WTC11 (cell line): Measurements from ENCODE around the gene CNST. TPM values are rescaled to one million over a fixed set of nuclear protein-coding genes. Genes with fewer than 3 reads are reported as not detected.

Source experiments
- ATAC-seq: fragments of 200-7000 bp; cut with Tn5 transposase; 2 replicates; pipeline ENCODE4 v1.10.0; 2021; ENCODE audit warnings: mild to moderate bottlenecking, moderate library complexity
- CTCF ChIA-PET: fragments of 300-600 bp; sonication (Branson Sonifier 250); formaldehyde crosslinking; loops from one replicate; lab custom pipeline; 2021; ENCODE audit warnings: antibody characterized with exemption; lab: Charles Lee
- POLR2A ChIA-PET: fragments of 350-600 bp; sonication (Branson Sonifier 250); formaldehyde crosslinking; loops from one replicate; lab custom pipeline; 2021; ENCODE audit warnings: antibody characterized with exemption; lab: Charles Lee
- DNase-seq: peaks from one replicate; pipeline ENCODE4 v3.0.0; 2021; ENCODE audit warnings: low spot score
- H3K27ac Mint-ChIP-seq: 2 replicates; pipeline ENCODE4 v1.8.0; 2021; ENCODE audit warnings: mixed read lengths
- H3K27me3 Mint-ChIP-seq: 2 replicates; pipeline ENCODE4 v1.8.0; 2021; ENCODE audit warnings: low read depth, mild to moderate bottlenecking, moderate library complexity, mixed read lengths
- H3K36me3 Mint-ChIP-seq: 2 replicates; pipeline ENCODE4 v1.8.0; 2021; ENCODE audit warnings: mixed read lengths
- H3K4me1 Mint-ChIP-seq: 2 replicates; pipeline ENCODE4 v1.8.0; 2022; ENCODE audit warnings: mixed read lengths
- H3K4me3 Mint-ChIP-seq: 2 replicates; pipeline ENCODE4 v1.8.0; 2021; ENCODE audit warnings: mild to moderate bottlenecking, moderate library complexity, mixed read lengths
- H3K9me3 Mint-ChIP-seq: 2 replicates; pipeline ENCODE4 v1.8.0; 2021; ENCODE audit warnings: mixed read lengths
- AFF4 ChIP-seq: sonication (generic); formaldehyde crosslinking; IDR thresholded peaks from 2 replicates; pipeline ENCODE4 v1.8.1; 2023; ENCODE audit warnings: mild to moderate bottlenecking, missing genetic modification reagents, borderline replicate concordance
- ATF6 ChIP-seq: sonication (generic); formaldehyde crosslinking; IDR thresholded peaks from 2 replicates; pipeline ENCODE4 v1.8.1; 2023; ENCODE audit warnings: mild to moderate bottlenecking, missing genetic modification reagents
- FOXP1 ChIP-seq: sonication (generic); formaldehyde crosslinking; IDR thresholded peaks from 2 replicates; pipeline ENCODE4 v1.8.0; 2022; ENCODE audit warnings: missing genetic modification reagents, mild to moderate bottlenecking, moderate library complexity, borderline replicate concordance
- HMGA2 ChIP-seq: fragments of 250-450 bp; sonication (Bioruptor Pico); IDR thresholded peaks from 2 replicates; pipeline ENCODE4 v1.4.0; 2021; ENCODE audit warnings: mild to moderate bottlenecking, moderate library complexity
- JUN ChIP-seq: sonication (generic); formaldehyde crosslinking; IDR thresholded peaks from 2 replicates; pipeline ENCODE4 v1.8.0; 2023; ENCODE audit warnings: mild to moderate bottlenecking, missing genetic modification reagents
- NR1H2 ChIP-seq: sonication (generic); formaldehyde crosslinking; IDR thresholded peaks from 2 replicates; pipeline ENCODE4 v1.9.0; 2021; ENCODE audit warnings: mild to moderate bottlenecking, moderate library complexity, missing genetic modification reagents
- NR2C2 ChIP-seq: sonication (generic); formaldehyde crosslinking; IDR thresholded peaks from 2 replicates; pipeline ENCODE4 v1.8.0; 2022; ENCODE audit warnings: mild to moderate bottlenecking, missing genetic modification reagents
- NR3C1 ChIP-seq: sonication (generic); formaldehyde crosslinking; conservative IDR thresholded peaks from 2 replicates; pipeline ENCODE4 v1.8.1; 2023; ENCODE audit warnings: low read depth, mild to moderate bottlenecking, missing genetic modification reagents
- PRRX2 ChIP-seq: fragments of 250-450 bp; sonication (Bioruptor Pico); IDR thresholded peaks from 2 replicates; pipeline ENCODE4 v1.8.0; 2021; ENCODE audit warnings: mild to moderate bottlenecking
- ZNF416 ChIP-seq: fragments of 250-450 bp; sonication (Bioruptor Pico); IDR thresholded peaks from 2 replicates; pipeline ENCODE4 v1.9.0; 2021; ENCODE audit warnings: mild to moderate bottlenecking, inconsistent platforms
- total RNA-seq: library from RNA; stranded (reverse); gene quantifications from 3 replicates; pipeline ENCODE4 v1.2.3, GENCODE V29; 2021
- TF ChIP-seq, protein P1 (sequence below): fragments of 250-450 bp; sonication (Bioruptor Pico); IDR thresholded peaks from 2 replicates; pipeline ENCODE4 v1.8.0; 2021; ENCODE audit warnings: mild to moderate bottlenecking
- TF ChIP-seq, protein P2 (sequence below): fragments of 250-450 bp; sonication (Bioruptor Pico); IDR thresholded peaks from 2 replicates; pipeline ENCODE4 v2.1.2; 2022; ENCODE audit warnings: mild to moderate bottlenecking, moderate library complexity
- TF ChIP-seq, protein P3 (sequence below): sonication (generic); formaldehyde crosslinking; IDR thresholded peaks from 2 replicates; pipeline ENCODE4 v1.8.1; 2022; ENCODE audit warnings: mild to moderate bottlenecking, moderate library complexity, missing genetic modification reagents

CNST gene
- total RNA-seq, 1 experiment from 2014 or later: 18.4 TPM

GRCh38 chr1:246518456-246519205 lies 47.6 kb upstream of the CNST start:
- TF ChIP-seq, protein P1, sequence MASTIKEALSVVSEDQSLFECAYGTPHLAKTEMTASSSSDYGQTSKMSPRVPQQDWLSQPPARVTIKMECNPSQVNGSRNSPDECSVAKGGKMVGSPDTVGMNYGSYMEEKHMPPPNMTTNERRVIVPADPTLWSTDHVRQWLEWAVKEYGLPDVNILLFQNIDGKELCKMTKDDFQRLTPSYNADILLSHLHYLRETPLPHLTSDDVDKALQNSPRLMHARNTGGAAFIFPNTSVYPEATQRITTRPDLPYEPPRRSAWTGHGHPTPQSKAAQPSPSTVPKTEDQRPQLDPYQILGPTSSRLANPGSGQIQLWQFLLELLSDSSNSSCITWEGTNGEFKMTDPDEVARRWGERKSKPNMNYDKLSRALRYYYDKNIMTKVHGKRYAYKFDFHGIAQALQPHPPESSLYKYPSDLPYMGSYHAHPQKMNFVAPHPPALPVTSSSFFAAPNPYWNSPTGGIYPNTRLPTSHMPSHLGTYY (CRISPR knock-in tag): no peak
- no peak for TF ChIP-seq PRRX2 (CRISPR knock-in tag)
- TF ChIP-seq HMGA2 (CRISPR knock-in tag): no peak
- TF ChIP-seq ATF6 (CRISPR knock-in tag): no peak
- no peak for TF ChIP-seq NR1H2
- TF ChIP-seq, protein P2, sequence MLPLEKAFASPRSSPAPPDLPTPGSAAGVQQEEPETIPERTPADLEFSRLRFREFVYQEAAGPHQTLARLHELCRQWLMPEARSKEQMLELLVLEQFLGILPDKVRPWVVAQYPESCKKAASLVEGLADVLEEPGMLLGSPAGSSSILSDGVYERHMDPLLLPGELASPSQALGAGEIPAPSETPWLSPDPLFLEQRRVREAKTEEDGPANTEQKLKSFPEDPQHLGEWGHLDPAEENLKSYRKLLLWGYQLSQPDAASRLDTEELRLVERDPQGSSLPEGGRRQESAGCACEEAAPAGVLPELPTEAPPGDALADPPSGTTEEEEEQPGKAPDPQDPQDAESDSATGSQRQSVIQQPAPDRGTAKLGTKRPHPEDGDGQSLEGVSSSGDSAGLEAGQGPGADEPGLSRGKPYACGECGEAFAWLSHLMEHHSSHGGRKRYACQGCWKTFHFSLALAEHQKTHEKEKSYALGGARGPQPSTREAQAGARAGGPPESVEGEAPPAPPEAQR (CRISPR knock-in tag): no peak
- TF ChIP-seq NR2C2 (CRISPR knock-in tag): no peak
- TF ChIP-seq ZNF416: no peak
- TF ChIP-seq, protein P3, sequence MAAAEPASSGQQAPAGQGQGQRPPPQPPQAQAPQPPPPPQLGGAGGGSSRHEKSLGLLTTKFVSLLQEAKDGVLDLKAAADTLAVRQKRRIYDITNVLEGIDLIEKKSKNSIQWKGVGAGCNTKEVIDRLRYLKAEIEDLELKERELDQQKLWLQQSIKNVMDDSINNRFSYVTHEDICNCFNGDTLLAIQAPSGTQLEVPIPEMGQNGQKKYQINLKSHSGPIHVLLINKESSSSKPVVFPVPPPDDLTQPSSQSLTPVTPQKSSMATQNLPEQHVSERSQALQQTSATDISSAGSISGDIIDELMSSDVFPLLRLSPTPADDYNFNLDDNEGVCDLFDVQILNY: no peak
- TF ChIP-seq, all 79 proteins: peak for 0
- ATAC-seq (no peak), DNase-seq (no peak)
- no peak overlapping the region for H3K4me3 Mint-ChIP-seq
- CTCF ChIA-PET: interaction anchor here (0.6 kb wide), 1 partner anchor 804 kb away, joined by 3 read pairs; no protein-coding TSS in a partner anchor
- no peak overlapping the region for H3K27ac Mint-ChIP-seq
- POLR2A ChIA-PET: no interaction called here
- H3K27me3 Mint-ChIP-seq: peaks cover 3% of the 10 kb centered on the region
- H3K4me1 Mint-ChIP-seq: no peaks in the 10 kb centered on the region
- peaks cover 54% of the 10 kb centered on the region for H3K9me3 Mint-ChIP-seq
- H3K36me3 Mint-ChIP-seq: peaks cover 13% of the 10 kb centered on the region

- ChIA-PET POLR2A (no interaction called here), CTCF (no interaction called here)
- Mint-ChIP-seq H3K36me3 (peaks cover 10% of the 10 kb centered on the region), H3K27ac (no peak overlapping the region), H3K27me3 (peaks cover under 1% of the 10 kb centered on the region), H3K4me1 (no peaks in the 10 kb centered on the region), H3K4me3 (no peak overlapping the region), H3K9me3 (peaks cover 45% of the 10 kb centered on the region)
- no peak for DNase-seq
- TF ChIP-seq AFF4 (CRISPR knock-in tag) (no peak), FOXP1 (CRISPR knock-in tag) (no peak), NR3C1 (CRISPR knock-in tag) (no peak), JUN (CRISPR knock-in tag) (no peak), PRRX2 (CRISPR knock-in tag) (no peak)
- ATAC-seq: no peak
These were observed 46.7 kb upstream of the CNST start for GRCh38 chr1:246519514-246519913.
